OCI-LY3 (cell line): ENCODE data around the gene OR2T33.

ENCODE experiments used
- H2AFZ ChIP-seq: fragments of 200-600, 300-600 bp; shearing (Covaris generic); 2 replicates; pipeline ENCODE4 v1.6.0; 2014; ENCODE audit warnings: antibody characterized with exemption, low read depth, low read length
- H3K27ac ChIP-seq: fragments of 200-600, 300-600 bp; sonication (generic); 2 replicates; pipeline ENCODE4 v1.5.1; 2014; ENCODE audit warnings: mild to moderate bottlenecking, low read length, moderate library complexity, mixed read lengths
- H3K27me3 ChIP-seq: fragments of 200-600, 300-600 bp; sonication (generic); 2 replicates; pipeline ENCODE4 v1.6.1; 2014; ENCODE audit warnings: low read depth, low read length, mixed read lengths
- H3K36me3 ChIP-seq: fragments of 200-600, 300-600 bp; sonication (generic); replicated peaks from 2 replicates; pipeline ENCODE3; 2014; ENCODE audit warnings: low read depth, low read length, mixed read lengths
- H3K4me1 ChIP-seq: fragments of 300-600, 200-600 bp; sonication (generic); 2 replicates; pipeline ENCODE4 v1.6.1; 2014; ENCODE audit warnings: low read length, mixed read lengths
- H3K4me2 ChIP-seq: fragments of 200-600, 300-600 bp; sonication (generic); 2 replicates; pipeline ENCODE4 v1.6.1; 2014; ENCODE audit warnings: low read length, mixed read lengths
- H3K4me3 ChIP-seq: fragments of 300-600, 200-600 bp; sonication (generic); 2 replicates; pipeline ENCODE4 v1.5.1; 2014; ENCODE audit warnings: antibody characterized with exemption, mild to moderate bottlenecking, low read length, moderate library complexity
- H3K79me2 ChIP-seq: fragments of 300-600, 200-600 bp; shearing (Covaris generic); 2 replicates; pipeline ENCODE4 v1.6.1; 2014; ENCODE audit warnings: mild to moderate bottlenecking, low read length, mixed read lengths
- H3K9ac ChIP-seq: fragments of 300-600, 200-600 bp; shearing (Covaris generic); 2 replicates; pipeline ENCODE4 v1.6.0; 2014; ENCODE audit warnings: mild to moderate bottlenecking, low read length, moderate library complexity
- H3K9me3 ChIP-seq: fragments of 200-600, 300-600 bp; shearing (Covaris generic); 2 replicates; pipeline ENCODE4 v1.6.1; 2014; ENCODE audit warnings: low read length, mixed read lengths; ENCODE audit not compliant: insufficient read depth
- H4K20me1 ChIP-seq: fragments of 200-600, 300-600 bp; sonication (generic); 2 replicates; pipeline ENCODE4 v1.6.1; 2016; ENCODE audit warnings: low read length, mixed read lengths; ENCODE audit not compliant: insufficient read depth
- EZH2phosphoT487 ChIP-seq: fragments of 200-600 bp; shearing (Covaris generic); IDR thresholded peaks from 2 replicates; pipeline ENCODE4 v1.6.1; 2018; ENCODE audit warnings: antibody characterized with exemption, mixed run types, low read depth
- TF ChIP-seq, protein P1 (sequence below): fragments of 200-600, 300-600 bp; sonication (generic); IDR thresholded peaks from 2 replicates; pipeline ENCODE4 v1.5.1; 2014; ENCODE audit warnings: antibody characterized with exemption, low read length, low read depth

Gene OR2T33

DNA sequence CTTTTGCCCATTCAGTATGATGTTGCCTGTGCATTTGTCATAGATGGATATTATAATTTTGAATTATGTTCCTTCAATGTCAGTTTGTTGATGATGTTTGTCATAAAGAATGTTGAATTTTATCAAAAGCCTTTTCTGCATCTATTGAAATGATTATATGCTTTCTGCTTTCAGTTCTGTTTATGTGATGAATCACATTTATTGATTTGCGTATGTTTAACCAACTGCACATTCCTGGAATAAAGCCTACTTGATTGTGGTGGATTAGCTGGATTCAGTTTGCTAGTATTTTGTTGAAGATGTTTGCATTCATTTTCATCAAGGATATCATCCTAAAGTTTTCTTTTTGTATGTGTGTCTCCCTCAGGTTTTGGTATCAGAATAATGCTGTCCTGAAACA lies 52.2 kb downstream of the OR2T33 start:
- H3K9ac ChIP-seq = no peak overlapping the region
- no peaks in the 10 kb centered on the region for H3K36me3 ChIP-seq
- no peaks in the 10 kb centered on the region for H3K4me1 ChIP-seq
- no peak overlapping the region for H3K4me2 ChIP-seq
- H3K4me3 ChIP-seq = no peak overlapping the region
- no peak overlapping the region for H2AFZ ChIP-seq
- TF ChIP-seq, protein P1, sequence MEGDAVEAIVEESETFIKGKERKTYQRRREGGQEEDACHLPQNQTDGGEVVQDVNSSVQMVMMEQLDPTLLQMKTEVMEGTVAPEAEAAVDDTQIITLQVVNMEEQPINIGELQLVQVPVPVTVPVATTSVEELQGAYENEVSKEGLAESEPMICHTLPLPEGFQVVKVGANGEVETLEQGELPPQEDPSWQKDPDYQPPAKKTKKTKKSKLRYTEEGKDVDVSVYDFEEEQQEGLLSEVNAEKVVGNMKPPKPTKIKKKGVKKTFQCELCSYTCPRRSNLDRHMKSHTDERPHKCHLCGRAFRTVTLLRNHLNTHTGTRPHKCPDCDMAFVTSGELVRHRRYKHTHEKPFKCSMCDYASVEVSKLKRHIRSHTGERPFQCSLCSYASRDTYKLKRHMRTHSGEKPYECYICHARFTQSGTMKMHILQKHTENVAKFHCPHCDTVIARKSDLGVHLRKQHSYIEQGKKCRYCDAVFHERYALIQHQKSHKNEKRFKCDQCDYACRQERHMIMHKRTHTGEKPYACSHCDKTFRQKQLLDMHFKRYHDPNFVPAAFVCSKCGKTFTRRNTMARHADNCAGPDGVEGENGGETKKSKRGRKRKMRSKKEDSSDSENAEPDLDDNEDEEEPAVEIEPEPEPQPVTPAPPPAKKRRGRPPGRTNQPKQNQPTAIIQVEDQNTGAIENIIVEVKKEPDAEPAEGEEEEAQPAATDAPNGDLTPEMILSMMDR = no peak
- no peak for TF ChIP-seq EZH2phosphoT487
- no peaks in the 10 kb centered on the region for H3K79me2 ChIP-seq
- no peaks in the 10 kb centered on the region for H3K27me3 ChIP-seq
- no peaks in the 10 kb centered on the region for H3K9me3 ChIP-seq
- H4K20me1 ChIP-seq = no peaks in the 10 kb centered on the region
- no peak overlapping the region for H3K27ac ChIP-seq
